ENCODE measurements around the gene C19orf47.
A peak's percentile ranks its signal among the peaks of the same experiment; 100 is the strongest.
"Not testable (repeated sequence)": the region's sequence is repeated elsewhere in the genome, so short reads cannot be mapped to it uniquely, and the experiment has no call there.

The C19orf47 gene

DNA sequence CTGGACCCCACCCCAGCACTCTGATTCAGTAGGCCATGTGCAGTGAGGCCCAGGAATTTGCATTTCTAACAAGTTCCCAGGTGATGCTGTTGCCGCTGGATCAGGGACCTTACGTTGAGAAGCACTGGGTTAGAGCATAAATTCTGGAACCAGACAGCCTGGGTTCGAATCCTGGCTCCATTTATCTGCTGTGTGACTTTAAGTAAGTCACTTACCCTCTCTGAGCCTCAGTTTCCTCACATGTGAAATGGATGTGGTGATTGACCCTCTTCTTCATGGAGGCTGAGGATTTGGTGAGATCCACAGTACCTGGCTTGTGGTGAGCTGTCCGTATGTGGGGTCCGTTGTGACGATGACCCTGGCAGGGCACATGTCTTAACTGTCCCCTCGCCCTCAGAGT lies 25.9 kb upstream of the C19orf47 start:
- DNase-seq: no peak

DNA sequence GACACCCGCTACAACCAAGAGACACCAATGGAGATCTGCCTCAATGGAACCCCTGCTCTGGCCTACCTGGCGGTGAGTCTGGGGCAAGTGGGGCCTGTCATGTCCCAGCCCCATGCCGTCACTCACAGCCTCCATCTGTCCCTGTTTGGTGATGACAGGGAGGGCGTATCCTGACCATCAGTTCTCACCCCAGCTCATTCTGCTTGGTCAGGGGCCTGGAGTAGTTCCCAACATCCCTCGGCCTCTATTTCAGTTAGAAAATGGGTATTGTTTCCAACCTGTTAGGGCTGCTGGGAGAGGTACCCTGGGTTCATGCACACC lies 23.6 kb upstream of the C19orf47 start:
- no peak for DNase-seq

- no peak for DNase-seq
These were observed 23.0 kb upstream of the C19orf47 start for GRCh38 chr19:40370997-40371801.

GRCh38 chr19:40370253-40370652 lies 22.1 kb upstream of the C19orf47 start:
- not testable (repeated sequence) for DNase-seq

GRCh38 chr19:40369797-40370196 lies 21.6 kb upstream of the C19orf47 start:
- DNase-seq: no peak

GRCh38 chr19:40367577-40368434 lies 19.6 kb upstream of the C19orf47 start:
- DNase-seq: no peak

DNA sequence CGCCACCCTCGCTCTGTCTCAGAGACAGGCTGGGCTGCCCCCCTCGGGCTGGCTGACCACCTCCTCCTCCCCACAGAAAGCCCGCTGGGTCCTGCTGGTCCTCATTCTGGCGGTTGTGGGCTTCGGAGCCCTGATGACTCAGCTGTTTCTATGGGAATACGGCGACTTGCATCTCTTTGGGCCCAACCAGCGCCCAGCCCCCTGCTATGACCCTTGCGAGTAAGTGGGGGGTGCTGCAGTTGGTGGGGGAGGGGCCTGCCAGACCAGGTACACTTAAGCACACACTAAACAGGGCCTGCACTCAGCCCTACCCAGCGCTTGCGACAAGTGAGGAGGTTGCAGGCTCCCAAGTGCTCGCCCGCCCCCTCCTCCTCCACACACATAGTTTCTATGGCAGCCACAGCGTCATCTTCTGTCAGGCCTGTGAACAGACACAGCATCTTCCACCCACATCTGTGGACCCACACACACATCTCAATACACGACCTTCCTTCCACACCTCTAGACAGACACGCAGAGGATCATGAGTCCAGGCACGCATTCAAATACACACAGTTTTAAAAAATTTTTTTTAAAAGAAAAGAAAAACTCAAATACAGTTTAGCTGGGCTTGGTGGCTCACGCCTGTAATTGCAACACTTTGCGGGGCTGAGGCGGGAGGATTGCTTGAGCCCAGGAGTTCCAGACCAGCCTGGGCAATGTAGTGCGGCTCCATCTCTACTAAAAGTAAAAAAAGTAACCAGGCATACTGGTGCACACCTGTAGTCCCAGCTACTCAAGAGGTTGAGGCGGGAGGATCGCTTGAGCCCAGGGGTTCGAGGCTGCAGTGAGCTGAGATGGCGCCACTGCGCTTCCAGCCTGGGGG lies 18.7 kb upstream of the C19orf47 start:
- DNase-seq: peak; percentile 60 to 62 (median 60)

DNA sequence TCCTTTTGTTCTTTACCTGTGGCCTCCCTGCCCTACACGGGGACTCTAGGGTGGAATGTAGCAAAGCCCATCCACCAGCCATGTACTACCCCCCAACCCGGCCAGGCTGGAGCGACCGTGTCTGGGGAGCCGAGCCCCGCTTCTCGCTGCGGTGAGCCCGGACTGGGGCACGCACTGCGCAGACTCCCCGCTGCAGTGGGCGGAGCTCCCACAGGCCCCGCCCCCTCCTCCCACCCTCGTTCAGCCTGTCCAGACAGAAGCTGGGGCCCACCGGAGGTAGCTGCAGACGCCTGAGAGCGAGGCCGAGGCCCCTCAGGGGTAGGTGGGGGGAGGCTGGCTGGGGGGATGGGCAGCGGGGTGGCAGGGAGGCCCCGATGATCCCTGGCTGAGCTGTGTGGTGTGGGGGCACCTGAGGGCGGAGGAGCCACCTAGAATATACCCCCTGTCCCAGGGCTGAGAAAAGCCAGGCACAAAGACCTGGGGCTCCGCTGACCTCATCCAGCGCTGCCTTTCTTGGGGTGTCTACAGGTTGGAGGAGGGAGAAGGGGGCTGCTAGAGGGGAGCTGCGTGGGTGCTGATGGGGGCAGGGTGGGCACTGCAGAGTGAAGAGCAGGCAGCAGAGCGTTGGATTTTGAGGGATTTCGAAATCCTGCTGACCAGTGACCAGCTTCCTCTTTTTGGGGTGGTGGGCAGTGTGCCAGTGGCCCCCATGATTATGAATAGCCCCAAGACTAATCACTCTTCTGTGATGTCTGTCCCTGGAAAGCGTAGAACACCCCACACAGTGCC lies 17.6 kb upstream of the C19orf47 start:
- DNase-seq: peak; percentile 92 to 94 (median 93)

DNA sequence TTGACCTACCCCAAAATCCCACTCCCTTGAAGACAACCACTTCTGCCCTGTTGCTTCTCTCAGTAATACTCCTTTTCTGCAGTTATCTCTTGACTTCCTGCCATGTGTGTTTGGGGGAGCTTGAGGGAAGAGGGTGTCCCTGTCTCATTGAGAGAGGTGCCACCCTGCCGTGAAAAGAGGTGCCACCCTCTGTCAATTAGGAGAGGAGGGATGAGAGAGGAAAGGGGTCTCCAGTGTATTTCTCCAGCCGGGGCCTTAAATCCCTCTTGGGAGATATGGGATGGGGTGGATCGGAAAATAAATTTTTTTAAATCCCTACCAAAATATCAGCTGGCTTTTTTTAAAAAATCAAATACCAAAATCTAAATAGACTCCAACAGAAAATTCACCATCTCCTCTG lies 16.8 kb upstream of the C19orf47 start:
- DNase-seq: no peak

DNA sequence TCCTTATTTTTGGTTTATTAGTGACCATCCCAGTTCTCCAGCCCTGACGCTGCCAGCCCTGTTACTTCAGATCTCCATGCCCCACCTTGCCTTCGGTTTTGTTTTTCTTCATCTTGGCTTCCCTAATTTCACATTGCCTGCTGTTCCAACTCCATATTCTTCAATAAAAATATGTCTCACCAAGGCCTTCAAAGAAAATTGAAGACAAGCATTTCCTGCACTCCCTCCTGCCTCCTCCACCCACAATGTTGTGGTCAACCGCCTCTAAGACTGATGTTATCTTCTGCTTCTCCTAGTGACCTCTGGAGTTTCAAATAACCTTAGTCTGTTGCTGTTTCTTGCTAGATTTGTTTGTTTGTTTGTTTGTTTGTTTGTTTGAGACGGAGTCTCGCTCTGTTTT lies 14.9 kb upstream of the C19orf47 start:
- DNase-seq: peak; percentile 54 to 81 (median 71)

DNA sequence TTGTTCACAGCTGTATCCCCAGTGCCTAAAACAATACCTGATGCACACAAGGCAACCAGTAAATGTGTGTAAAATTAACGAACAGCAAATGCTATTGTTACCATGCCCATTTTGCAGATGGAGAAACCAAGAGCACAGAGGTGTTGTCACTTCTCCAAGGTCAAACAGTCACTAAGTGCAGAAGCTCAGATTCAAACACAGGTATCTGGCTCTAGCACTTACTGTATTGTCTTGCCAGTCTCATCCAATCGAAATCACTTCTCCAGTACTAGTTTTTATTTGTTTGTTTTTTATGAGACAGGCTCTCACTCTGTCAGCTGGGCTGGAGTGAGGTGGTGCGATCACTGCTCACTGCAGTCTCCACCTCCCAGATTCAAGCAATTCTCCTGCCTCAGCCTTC lies 14.0 kb upstream of the C19orf47 start:
- no peak for DNase-seq

GRCh38 chr19:40360708-40361241 lies 12.6 kb upstream of the C19orf47 start:
- DNase-seq: peak; percentile 88 to 97 (median 96)

- no peak for DNase-seq
These were observed 12.0 kb upstream of the C19orf47 start for GRCh38 chr19:40360020-40360707.

GRCh38 chr19:40358773-40359172 lies 10.6 kb upstream of the C19orf47 start:
- DNase-seq: peak; percentile 86 to 90 (median 87)

DNA sequence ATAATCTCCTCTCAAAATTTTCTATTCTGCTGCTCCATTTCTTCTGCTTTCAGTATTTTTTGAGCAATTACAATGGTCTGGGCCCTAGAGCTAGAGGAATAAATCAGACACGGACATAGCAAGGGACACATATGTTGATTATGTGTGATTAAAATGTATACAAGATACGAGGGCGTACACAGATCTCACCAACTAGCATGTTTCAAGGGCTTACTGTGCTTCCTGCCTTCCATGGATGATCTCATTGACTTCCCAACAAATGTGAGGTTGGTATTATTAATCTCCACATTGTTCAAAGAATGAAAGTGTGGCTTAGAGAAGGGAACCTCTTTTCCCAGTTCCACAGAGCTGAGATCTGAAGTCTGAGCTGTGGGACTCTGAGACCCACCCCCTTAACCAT lies 9.4 kb upstream of the C19orf47 start:
- peak in 2 of 3 donors; percentile 28 to 29 for DNase-seq

- no peak for DNase-seq
These were observed 8.7 kb upstream of the C19orf47 start for GRCh38 chr19:40356681-40357595.

DNA sequence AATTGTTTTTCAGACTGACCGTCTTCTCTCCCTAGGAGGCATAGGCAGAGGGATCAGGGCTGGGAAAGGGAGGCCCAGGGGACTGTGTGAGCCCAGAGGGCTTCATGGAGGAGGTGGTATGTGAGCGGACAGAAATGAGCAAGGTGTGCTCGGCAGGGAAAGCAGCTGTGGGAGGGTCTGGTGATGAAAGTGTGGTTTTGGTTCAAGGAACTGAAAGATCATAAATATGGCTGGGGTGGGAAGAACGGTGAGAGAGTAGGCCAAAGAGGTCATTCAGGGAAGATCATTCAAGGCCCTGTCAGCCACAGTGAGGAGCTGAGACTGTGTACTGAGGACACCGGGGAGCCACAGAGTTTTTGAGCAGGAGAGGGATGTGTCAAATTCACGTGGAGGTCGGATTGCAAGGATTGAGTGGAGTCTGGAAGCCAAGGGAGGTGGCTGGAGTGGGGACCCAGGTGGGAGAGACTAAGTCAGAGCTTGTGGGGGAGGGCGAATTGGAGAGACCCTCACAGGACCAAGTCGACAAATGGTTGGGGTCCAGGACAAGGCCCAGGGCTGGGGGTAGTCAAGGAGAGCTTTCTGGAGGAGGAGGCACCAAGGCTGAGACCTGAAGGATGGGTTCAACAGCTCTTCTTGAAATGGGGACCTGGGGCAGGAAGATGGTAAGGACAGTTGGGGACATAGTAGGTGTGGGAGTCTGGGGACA lies 7.9 kb upstream of the C19orf47 start:
- DNase-seq: no peak

DNA sequence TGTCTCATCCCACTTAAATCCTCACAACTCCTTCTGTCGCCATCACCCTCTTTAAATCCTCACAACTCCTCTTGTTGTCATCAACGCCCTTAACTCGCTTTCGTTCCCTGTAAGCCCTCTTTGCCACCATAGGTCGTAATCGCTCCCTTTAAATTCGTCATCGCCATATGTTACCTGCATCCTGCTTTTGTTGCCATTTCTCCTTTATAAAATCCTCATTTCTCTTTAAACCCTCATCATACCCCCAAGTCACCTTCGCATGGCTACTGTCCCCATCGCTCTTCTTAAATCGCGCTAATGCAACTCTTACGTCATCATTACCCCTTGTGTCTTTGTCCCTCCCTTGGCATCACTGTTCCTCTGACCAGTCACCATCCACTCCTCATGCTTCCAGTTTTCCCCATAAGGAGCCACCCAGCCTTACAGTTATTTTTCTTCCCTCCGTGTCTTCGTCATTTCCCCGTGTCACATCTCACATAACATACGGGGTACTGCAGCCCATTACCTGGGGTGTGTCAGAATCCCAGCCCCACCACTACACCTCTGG lies 837 bp upstream of the C19orf47 start:
- peak; percentile 67 to 78 (median 72) for DNase-seq

- DNase-seq: no peak
These were observed 3.8 kb downstream of the C19orf47 start for GRCh38 chr19:40344422-40344821.

Measured in suppressor macrophage treated with lipopolysaccharide for 1 hour (primary cell).